ENCODE data around the gene HK1. TPM values are rescaled to one million over a fixed set of nuclear protein-coding genes. Genes with fewer than 3 reads are reported as not detected.

The HK1 gene
- total RNA-seq, 1 donor from 2014 or later, result 110 TPM

DNA sequence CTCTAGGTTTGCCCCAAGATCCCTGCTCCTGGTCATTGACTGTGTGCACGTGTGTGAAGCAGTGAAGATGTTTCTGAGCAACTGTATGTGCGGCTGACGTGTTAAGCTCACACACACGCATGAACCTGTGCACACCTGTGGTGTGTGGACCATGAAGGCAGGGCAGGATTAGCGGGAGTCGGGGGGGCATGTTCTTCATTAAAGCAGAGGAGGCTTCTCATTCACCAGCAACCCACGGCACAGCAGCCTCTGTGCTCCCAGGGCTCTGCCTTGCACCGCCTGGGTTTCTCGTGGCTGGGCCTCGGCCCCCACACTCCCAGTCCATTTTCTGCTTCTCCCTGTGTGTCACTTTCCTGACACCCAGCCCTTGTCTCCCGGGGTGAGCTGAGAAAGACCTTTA, 139.2 kb downstream of the HK1 start:
- peaks cover 9% of the 10 kb centered on the region for H3K4me1 Mint-ChIP-seq (ENCODE audit: low read depth)
- H3K36me3 Mint-ChIP-seq (ENCODE audit: low read depth), result peaks cover 1% of the 10 kb centered on the region
- H3K27ac Mint-ChIP-seq (ENCODE audit: unreplicated experiment), result no peak overlapping the region
- TF ChIP-seq, protein P1, sequence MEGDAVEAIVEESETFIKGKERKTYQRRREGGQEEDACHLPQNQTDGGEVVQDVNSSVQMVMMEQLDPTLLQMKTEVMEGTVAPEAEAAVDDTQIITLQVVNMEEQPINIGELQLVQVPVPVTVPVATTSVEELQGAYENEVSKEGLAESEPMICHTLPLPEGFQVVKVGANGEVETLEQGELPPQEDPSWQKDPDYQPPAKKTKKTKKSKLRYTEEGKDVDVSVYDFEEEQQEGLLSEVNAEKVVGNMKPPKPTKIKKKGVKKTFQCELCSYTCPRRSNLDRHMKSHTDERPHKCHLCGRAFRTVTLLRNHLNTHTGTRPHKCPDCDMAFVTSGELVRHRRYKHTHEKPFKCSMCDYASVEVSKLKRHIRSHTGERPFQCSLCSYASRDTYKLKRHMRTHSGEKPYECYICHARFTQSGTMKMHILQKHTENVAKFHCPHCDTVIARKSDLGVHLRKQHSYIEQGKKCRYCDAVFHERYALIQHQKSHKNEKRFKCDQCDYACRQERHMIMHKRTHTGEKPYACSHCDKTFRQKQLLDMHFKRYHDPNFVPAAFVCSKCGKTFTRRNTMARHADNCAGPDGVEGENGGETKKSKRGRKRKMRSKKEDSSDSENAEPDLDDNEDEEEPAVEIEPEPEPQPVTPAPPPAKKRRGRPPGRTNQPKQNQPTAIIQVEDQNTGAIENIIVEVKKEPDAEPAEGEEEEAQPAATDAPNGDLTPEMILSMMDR (IDR thresholded peaks at IDR 0.05), result no peak
- H3K27me3 Mint-ChIP-seq (ENCODE audit: low read depth), result peaks cover 5% of the 10 kb centered on the region
- no peaks in the 10 kb centered on the region for H3K9me3 Mint-ChIP-seq (ENCODE audit: low read depth)
- H3K4me3 Mint-ChIP-seq (ENCODE audit: unreplicated experiment), result no peak overlapping the region
- no peak for DNase-seq (ENCODE audit: low spot score)

DNA sequence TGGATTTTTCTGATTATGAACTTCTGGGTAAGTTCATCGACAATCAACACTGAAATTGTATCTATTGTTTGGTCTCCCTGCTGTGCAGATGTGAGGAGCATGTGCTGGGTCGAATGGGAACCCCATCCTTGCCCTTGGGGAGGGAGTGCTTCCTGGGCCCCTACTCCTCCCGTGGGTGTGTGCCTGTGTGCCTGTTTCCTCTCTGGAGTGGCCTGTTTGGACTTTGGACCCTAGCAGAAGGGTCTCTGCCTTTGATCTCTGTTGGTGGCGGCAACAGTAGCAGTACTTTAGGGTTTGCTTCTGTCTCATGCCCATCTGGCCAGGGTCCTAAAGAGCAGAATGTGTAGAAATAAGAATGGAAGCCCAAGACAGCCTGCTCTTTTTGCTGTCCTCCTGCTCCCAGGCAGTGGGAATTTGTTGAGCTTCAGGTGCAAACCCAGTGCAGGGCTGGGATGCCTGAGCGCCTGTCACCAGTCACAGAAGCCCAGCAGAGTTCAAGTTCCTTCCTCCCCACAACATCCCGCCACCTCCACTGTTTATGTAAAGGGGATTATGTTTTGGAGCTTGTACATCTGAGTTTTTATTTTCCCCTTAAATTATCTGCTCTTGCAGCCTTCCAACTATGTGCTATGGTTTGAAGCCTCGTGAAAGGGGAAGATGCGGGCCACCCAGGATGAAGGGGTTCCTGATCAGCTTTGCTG, 139.9 kb downstream of the HK1 start:
- TF ChIP-seq, protein P1 (IDR thresholded peaks at IDR 0.05), result no peak
- peaks cover 5% of the 10 kb centered on the region for H3K27me3 Mint-ChIP-seq (ENCODE audit: low read depth)
- H3K9me3 Mint-ChIP-seq (ENCODE audit: low read depth), result no peaks in the 10 kb centered on the region
- H3K4me3 Mint-ChIP-seq (ENCODE audit: unreplicated experiment), result no peak overlapping the region
- H3K4me1 Mint-ChIP-seq (ENCODE audit: low read depth), result peaks cover 7% of the 10 kb centered on the region
- H3K36me3 Mint-ChIP-seq (ENCODE audit: low read depth), result peaks cover 1% of the 10 kb centered on the region
- H3K27ac Mint-ChIP-seq (ENCODE audit: unreplicated experiment), result no peak overlapping the region
- DNase-seq (ENCODE audit: low spot score), result no peak

DNA sequence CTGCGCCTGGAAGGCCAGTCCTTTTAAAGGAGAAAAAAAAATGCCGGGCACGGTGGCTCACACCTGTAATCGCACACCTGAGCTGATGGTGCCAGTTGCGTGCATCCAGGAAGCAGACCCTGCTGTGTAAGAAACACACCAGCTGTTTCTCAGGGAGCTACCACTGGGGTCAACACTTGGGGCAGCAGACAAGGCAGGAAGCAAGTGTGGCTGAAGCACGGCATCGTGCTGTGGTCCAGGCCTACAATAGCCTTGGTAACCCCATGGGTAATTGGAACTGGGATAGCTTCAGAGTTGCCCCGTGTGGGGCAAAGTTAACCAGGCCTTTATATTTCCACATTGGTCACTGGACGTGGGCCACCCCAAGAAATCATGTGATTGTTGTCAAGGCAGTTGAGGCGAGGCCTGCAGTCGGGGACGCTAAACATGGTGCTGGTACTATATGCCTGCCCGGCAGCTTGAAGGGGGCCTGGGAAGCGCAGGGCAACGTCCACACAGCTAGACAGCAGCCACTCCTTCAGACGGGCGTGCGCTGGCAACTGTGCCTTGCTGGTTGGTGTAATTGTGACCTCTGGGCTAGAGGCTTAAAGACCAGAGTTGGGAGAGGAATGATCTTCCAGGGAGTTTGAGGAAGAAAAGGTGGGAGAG, 140.9 kb downstream of the HK1 start:
- Mint-ChIP-seq H3K4me1 (ENCODE audit: low read depth) (peaks cover 10% of the 10 kb centered on the region), H3K4me3 (ENCODE audit: unreplicated experiment) (no peak overlapping the region), H3K27me3 (ENCODE audit: low read depth) (peaks cover 5% of the 10 kb centered on the region), H3K27ac (ENCODE audit: unreplicated experiment) (no peak overlapping the region), H3K36me3 (ENCODE audit: low read depth) (peaks cover 1% of the 10 kb centered on the region), H3K9me3 (ENCODE audit: low read depth) (no peaks in the 10 kb centered on the region)
- TF ChIP-seq, protein P1 (IDR thresholded peaks at IDR 0.05), result no peak
- no peak for DNase-seq (ENCODE audit: low spot score)

DNA sequence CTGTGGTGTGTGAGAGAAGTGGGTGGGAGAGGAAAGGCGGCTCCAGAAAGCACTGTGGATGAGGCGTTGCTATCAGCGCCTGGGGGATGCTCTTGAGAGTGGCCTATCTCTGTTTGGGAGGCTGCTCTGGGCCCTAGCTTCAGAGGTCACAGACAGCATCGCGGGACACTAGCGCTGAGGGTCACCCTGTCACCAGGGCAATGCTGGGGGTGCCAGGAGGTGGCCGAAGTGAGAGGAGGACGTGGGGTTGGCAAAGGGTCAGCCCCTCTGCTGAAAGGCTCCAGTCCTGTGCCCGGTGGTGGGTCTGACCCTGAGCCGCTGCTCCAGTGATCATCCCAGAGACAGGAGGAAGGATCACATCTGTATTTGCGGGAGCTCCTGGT, 141.4 kb downstream of the HK1 start:
- Mint-ChIP-seq H3K27ac (ENCODE audit: unreplicated experiment) (no peak overlapping the region), H3K4me3 (ENCODE audit: unreplicated experiment) (no peak overlapping the region), H3K4me1 (ENCODE audit: low read depth) (peaks cover 10% of the 10 kb centered on the region), H3K27me3 (ENCODE audit: low read depth) (peaks cover 5% of the 10 kb centered on the region), H3K9me3 (ENCODE audit: low read depth) (no peaks in the 10 kb centered on the region), H3K36me3 (ENCODE audit: low read depth) (peaks cover 1% of the 10 kb centered on the region)
- TF ChIP-seq, protein P1 (IDR thresholded peaks at IDR 0.05), result no peak
- no peak for DNase-seq (ENCODE audit: low spot score)

DNA sequence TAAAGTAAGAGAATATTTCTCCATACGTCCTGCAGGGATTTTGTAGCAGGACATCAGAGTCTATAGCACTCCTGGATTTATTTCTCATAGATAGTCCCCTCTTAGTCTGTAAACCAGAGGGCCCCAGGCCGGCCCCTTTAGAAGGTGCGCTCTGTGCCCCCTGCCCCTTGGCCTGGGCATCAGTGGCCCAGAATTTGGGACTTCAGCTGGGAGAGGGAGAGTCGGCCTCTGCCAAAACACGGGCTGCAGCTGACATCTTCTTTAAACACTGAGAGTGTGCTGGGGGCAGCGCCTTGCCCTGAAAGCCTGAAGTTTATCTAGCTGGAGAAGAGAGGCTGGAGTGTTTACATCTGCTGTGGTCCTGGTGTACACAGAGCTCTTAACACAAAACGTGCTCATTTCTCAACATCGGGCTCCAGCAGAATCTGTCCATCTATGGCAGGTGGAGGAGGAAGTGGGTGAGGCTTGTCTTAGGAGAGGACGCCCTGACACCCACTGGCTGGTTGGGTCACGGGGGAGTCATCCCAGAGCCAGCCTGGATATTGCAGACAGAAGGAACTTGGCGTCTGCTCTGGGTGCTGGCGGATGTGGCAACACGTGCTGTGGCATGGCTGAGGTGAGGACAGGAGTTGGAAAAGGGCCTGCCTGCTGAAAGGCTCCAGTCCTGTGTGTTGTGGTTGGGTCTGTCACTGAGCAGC, 143.5 kb downstream of the HK1 start:
- H3K27ac Mint-ChIP-seq (ENCODE audit: unreplicated experiment), result no peak overlapping the region
- TF ChIP-seq, protein P1 (IDR thresholded peaks at IDR 0.05), result no peak
- H3K9me3 Mint-ChIP-seq (ENCODE audit: low read depth), result no peaks in the 10 kb centered on the region
- H3K27me3 Mint-ChIP-seq (ENCODE audit: low read depth), result peaks cover 5% of the 10 kb centered on the region
- H3K36me3 Mint-ChIP-seq (ENCODE audit: low read depth), result peaks cover 1% of the 10 kb centered on the region
- no peak overlapping the region for H3K4me3 Mint-ChIP-seq (ENCODE audit: unreplicated experiment)
- no peak for DNase-seq (ENCODE audit: low spot score)
- peaks cover 28% of the 10 kb centered on the region for H3K4me1 Mint-ChIP-seq (ENCODE audit: low read depth)

Data from chondrocyte (in vitro differentiated cells).